HG03520 (cell line): Measurements from ENCODE around the gene FAM229B.
"Not testable (repeated sequence)": the region's sequence is repeated elsewhere in the genome, so short reads cannot be mapped to it uniquely, and the experiment has no call there.

ENCODE experiments used
- ATAC-seq: cut with Tn5 transposase; IDR thresholded peaks from one replicate; pipeline ENCODE4 v1.9.1; 2021; ENCODE audit warnings: mild to moderate bottlenecking, moderate library complexity; ENCODE audit not compliant: unreplicated experiment

The FAM229B gene

GRCh38 chr6:112062966-112063365 is 24.4 kb upstream of the FAM229B start:
- no peak for ATAC-seq

DNA sequence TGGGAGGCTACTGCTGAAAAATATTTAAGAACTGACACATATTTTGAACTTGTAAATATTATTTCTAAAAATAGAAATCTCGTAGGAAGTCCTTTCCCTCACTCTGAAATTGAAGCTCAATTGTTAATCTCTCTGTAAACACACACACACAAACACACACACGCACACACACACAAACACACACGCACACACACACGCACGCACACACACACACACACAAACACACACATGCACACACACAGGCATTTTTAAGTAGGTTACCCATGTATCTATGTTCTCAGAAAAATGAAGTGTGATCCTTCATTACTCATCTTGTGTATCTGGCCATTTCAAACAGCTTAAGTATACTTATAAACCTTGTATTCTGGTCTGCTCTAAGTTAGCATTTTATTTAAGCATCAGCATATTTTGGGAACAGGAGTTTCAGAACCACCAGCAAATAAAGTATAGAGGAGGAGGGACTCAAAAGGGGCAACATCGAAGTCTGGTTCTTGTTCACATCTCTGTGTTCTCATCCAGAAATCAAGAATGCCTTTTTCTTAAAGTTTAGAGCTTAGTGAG is 21.9 kb upstream of the FAM229B start:
- no peak for ATAC-seq

- ATAC-seq, result no peak
These were observed 20.8 kb upstream of the FAM229B start for GRCh38 chr6:112066606-112067005.

GRCh38 chr6:112081569-112081968 is 5.8 kb upstream of the FAM229B start:
- no peak for ATAC-seq

DNA sequence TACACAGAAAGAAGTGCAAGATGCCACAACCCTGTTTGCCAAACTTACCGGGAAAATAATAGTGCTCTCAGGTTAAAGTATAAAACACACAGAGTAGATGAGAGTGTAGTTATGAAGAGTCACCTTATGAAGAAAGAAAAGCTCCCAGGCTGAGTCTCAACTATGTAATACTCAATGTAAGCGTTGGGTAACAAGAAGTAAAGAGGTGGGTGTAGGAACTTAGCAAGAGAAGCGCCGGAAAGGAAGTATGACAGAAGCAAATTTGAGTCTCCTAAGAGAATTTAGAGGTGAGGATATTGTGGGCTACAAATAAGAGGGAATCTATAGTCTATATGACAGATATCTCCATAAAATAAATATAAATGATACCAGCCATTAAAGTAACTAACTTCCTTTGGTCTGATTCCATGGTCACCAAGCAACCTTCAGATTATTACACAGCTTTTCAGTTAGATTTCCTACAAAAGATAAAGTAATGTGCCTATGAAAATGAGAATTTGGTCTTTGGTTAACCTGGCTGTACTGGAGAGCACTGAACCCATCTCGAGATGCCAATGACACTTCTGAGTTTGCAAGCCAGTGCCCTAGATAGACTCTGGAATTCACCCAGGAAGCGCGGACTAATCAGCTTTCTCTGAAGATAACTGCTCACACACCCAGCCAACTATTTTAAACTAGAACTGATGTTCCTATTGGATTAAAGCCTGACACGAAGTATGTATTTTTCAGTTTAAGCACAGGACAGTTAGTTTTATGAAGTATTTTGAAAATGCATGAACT is 1.9 kb upstream of the FAM229B start:
- ATAC-seq, result no peak

DNA sequence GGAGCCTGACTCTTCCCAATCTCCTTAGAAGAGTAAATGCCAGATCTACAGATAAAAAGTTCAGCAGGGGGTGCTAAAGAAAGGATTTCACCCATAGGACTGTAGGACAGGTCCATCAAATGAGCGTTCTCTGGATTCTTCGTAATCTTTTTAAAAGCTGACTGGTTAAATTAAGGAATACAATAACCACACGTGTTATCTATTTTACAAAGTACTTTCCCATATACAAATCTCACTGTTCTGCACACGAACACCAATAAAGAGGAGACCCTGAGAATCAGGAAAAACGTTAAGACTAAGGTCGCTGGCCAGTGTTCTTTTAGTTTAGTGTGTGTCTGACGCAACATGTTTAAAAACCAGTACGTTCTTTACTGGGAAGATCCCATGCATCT is 651 bp upstream of the FAM229B start:
- ATAC-seq, result peak; percentile 23

- no peak for ATAC-seq
These were observed 525 bp downstream of the FAM229B start for GRCh38 chr6:112087916-112088315.

DNA sequence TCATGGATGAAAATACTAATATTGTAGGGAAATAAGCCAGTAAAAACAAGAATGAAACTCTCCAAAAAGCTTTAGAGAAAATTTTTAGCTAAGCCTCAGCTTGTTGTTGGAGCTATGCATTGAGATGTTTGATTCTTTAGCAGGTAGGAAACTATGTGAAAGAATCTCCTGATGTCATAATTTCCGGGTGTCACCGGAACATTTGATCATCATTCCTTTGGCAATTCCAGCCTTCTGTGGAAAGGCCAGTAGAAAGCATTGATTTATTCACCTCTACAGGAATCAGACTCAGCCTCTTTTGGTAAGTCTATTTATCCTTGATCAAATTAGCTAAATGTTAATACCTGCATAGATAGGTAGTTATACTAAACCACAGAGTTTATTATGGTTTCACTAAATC is 9.5 kb downstream of the FAM229B start:
- ATAC-seq, result no peak

GRCh38 chr6:112100561-112100960 is 13.2 kb downstream of the FAM229B start:
- ATAC-seq, result no peak

- ATAC-seq, result not testable (repeated sequence)
These were observed 18.6 kb downstream of the FAM229B start for GRCh38 chr6:112106026-112106425.

GRCh38 chr6:112106562-112106961 is 19.2 kb downstream of the FAM229B start:
- ATAC-seq, result no peak

DNA sequence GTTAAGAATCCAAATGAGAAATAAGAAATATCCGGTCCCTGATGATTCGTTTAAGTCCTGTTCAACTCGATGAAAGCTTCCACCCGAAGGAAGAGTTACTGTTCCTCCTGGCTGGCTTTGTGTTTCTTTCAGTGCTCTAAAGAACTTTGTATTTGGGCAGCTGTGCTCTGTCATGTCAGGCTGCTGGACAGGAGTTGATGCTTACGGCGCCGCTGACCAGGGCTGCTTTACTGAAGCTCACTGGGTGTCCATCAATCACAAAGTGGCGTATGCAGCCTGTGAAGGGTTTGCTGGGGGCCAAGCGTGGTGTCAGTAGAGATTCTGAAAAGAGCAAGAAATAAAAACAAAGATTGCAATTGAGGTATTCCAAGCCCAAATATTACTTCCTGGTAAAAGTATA is 21.9 kb downstream of the FAM229B start:
- ATAC-seq, result no peak

- ATAC-seq, result no peak
These were observed 26.0 kb downstream of the FAM229B start for GRCh38 chr6:112113431-112113830.

DNA sequence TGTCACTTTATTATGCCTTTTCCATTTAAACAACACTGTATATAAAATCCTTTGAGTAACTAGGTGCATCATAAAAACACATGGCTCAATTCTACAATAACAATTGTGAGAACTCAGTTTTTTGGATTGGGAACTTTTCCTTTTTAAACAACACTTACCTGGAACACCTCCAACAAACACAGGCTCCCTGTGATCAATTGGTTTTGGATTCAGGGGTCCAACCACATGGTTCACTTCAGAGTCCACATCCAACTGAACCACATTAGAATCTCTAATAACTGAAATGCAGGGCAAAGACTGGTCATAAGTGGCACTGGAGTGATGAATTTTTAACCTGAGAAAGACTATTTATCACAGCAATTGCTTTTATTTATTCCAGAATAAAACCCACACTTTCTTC is 26.5 kb downstream of the FAM229B start:
- no peak for ATAC-seq

DNA sequence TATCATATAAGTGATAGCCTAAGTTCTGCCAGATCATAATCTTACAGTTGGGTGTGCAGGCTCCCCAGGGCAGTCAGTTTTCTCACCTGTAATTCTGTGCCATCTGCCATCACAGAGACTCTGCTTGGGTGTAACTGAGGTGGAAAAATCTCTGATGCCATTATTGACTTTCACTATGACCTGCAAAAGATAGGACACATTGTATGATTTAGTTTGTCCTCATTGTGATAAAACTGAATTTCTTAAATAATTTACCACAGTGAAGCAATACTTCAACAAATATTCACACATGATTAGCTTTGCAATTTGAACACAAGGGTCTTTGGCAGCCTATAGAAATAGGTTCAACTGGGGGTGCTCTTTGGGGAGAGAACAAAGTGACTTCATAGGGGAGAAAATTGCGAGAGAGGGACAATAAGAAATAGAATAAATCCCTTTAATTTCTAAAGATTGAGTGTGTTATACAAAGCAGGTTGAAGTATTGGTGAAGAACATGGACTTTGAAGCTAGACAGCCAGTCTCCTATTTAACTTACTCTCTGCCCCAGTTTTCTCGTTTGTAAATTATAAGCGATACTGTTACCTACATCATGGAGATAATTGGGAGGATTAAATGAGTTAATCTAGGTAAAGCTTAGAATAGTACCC is 27.3 kb downstream of the FAM229B start:
- ATAC-seq, result no peak

DNA sequence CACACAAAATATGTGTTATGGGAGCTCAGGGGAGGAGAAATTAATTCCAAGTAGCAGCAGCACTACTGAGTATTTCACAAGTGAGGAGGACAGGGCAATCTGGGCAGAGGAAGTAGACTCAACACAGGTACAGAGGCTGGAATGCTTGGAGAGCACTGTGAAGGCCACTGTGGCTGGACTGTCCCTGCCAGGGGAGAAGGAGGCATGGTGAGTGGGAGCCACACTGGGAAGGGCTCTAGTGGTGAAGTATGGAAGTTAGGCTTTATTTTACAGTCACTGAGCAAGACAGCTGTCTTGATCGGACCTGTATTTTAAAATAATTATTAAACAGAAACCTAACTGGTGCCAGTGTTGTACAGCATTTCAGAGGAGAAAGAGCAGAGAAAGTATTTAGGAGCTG is 28.8 kb downstream of the FAM229B start:
- no peak for ATAC-seq

DNA sequence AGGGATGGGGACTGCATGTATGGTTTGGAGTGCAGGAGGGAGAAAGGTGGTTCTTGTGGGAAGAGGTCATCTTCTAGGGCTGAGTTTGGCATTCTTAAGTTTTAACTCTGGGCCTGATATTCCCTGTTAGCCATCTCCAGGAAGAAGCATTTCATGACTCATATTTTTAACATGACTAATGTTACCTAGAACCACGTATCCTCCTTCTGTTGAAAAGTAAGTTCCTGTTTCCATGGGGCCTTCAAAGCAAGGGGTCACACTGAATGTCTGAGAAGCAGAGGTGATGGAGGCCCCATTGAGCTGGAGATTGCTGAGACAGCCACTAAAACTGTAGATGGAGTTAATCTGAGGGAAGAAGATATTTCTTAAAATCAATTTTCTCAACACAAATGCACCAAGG is 30.2 kb downstream of the FAM229B start:
- no peak for ATAC-seq

DNA sequence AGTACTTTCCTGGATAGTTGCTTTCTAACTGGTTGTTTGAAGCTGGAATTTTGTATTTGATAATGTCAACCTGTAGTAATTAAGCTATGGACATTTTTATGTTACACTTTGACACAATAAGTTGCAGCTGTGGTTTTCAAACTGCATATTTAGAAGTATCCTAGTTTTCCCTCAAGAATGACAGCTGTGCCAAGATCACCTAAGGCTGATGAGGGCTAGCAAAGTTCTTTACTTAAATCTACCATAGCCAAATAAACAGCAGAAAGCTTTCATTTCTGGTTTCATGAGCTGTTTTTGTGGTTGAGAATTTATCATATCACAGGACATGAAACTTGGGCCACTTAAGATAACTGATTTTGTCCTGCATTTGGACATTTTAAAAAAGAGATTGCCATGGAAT is 30.6 kb downstream of the FAM229B start:
- no peak for ATAC-seq

DNA sequence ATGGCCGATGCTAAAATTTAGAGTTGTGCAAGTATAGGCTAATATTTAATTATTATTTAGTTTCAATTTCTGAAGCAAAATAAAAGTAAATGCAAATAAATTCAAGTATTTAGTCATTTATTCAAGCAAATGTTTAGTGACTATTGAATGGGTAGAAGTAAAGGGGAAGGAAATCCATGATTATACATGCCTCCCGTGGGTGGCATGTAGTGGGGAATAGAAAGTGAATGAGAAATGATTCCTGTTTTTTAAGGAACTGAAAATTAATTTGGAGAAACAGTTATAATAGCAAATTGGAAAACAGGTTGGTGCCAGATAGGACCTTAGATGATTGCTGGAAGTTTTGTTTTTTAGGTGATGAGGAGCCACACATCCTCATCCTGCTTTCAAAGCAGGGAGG is 35.4 kb downstream of the FAM229B start:
- ATAC-seq, result no peak

GRCh38 chr6:112123982-112124381 is 36.6 kb downstream of the FAM229B start:
- no peak for ATAC-seq

- ATAC-seq, result no peak
These were observed 40.8 kb downstream of the FAM229B start for GRCh38 chr6:112128208-112128607.

DNA sequence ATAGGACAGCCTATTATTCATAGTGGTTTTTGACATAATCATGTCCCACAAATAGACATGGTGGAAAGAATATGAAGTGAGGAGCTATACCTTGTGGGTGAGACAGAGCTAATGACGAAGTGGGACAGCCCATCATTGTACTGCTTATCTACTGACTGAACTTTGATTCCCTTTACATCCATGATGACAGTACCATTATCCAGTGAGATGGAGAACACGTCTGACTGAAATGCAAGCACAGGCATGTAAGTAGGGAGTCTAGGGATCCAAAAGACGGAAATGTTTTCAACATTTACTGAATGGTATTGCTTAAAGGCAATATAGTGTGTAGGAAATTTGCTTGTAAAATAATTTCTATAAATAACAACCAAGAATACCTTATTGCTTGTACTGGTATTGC is 43.5 kb downstream of the FAM229B start:
- no peak for ATAC-seq
